H1 (cell line): ENCODE results near the gene ST6GALNAC3.

Experiments
- CTCF ChIP-seq, 3 experiments: IDR thresholded peaks; 1 replicate in 2 of 3; 2 replicates in 1 of 3; pipeline versions ENCODE4 v1.5.1 to v1.6.1; 2011; ENCODE audit warnings: low read length in 3 of 3, mild to moderate bottlenecking in 3 of 3, inconsistent platforms in 2 of 3, low read depth in 1 of 3, moderate library complexity in 1 of 3; ENCODE audit not compliant: insufficient read depth in 1 of 3; ENCODE audit errors: control extremely low read depth in 1 of 3
- TAF1 ChIP-seq: IDR thresholded peaks from 2 replicates; pipeline ENCODE4 v1.6.1; 2011; ENCODE audit warnings: mild to moderate bottlenecking, low read depth, low read length
- TEAD4 ChIP-seq: IDR thresholded peaks from 2 replicates; pipeline ENCODE4 v1.6.1; 2012; ENCODE audit warnings: low read depth, low read length, inconsistent platforms, mixed read lengths

- TF ChIP-seq CTCF (IDR thresholded peaks at IDR 0.05; ENCODE audit: control extremely low read depth in 1 of 3, insufficient read depth in 1 of 3, low read depth in 1 of 3, low read length in 3 of 3) (no peak), TEAD4 (no peak), TAF1 (no peak)
Measured at GRCh38 chr1:76146184-76146583, 71.6 kb downstream of the ST6GALNAC3 start.
